HCT116 (cell line): ENCODE data around the gene GPS1. TPM values are rescaled to one million over a fixed set of nuclear protein-coding genes. Genes with fewer than 3 reads are reported as not detected.

ENCODE experiments used
- ATAC-seq: fragments of 200-7000 bp; cut with Tn5 transposase; 2 replicates; pipeline ENCODE4 v1.9.1; 2020; ENCODE audit warnings: mild to moderate bottlenecking, moderate library complexity
- BruUV-seq: library from RNA; stranded (reverse); fragments of 400-500 nt; replicated peaks from 2 replicates; lab custom pipeline; 2021; lab: Mats Ljungman, UMichigan
- CTCF ChIA-PET: fragments of 300-600 bp; sonication (Branson Sonifier 250); formaldehyde crosslinking; loops from one replicate; lab custom pipeline; 2021; ENCODE audit warnings: antibody characterized with exemption; lab: Charles Lee
- POLR2A ChIA-PET: fragments of 300-600, 350-600 bp; sonication (Branson Sonifier 250); formaldehyde crosslinking; loops from one replicate; lab custom pipeline; 2021; ENCODE audit warnings: antibody characterized with exemption; lab: Charles Lee
- RAD21 ChIA-PET, 2 experiments: fragments of 300-600 bp; sonication (Branson Sonifier 250); formaldehyde crosslinking; loops; one replicate each; lab custom pipeline; 2023; ENCODE audit warnings: low total read pairs in 2 of 2; ENCODE audit not compliant: uncharacterized antibody in 2 of 2, unreplicated experiment in 2 of 2, low non-redundant PET in 1 of 2; lab: Charles Lee
- DNase-seq: peaks from one replicate; pipeline ENCODE4 v3.0.0-alpha.2; 2010; ENCODE audit warnings: low read depth, low spot score
- H2AFZ ChIP-seq: fragments of 200-600 bp; shearing (Covaris generic), sonication (generic); 2 replicates; pipeline ENCODE4 v1.6.1; 2017; ENCODE audit warnings: low read depth, mixed run types, mixed read lengths, antibody characterized with exemption, low read length; ENCODE audit not compliant: poor library complexity, severe bottlenecking
- H3K27ac ChIP-seq: 2 replicates; pipeline ENCODE4 v1.5.1; 2012; ENCODE audit warnings: low read depth, low read length
- H3K27me3 ChIP-seq: fragments of 200-600 bp; sonication (generic); 2 replicates; pipeline ENCODE4 v1.6.1; 2016; ENCODE audit warnings: mixed run types, low read length, mixed read lengths; ENCODE audit not compliant: insufficient read depth
- H3K36me3 ChIP-seq, 2 experiments: fragments of 200-500 bp in 1 of 2; fragments of 200-600 bp in 1 of 2; sonication (Bioruptor generic) in 1 of 2; sonication (generic) in 1 of 2; 2 replicates each; pipeline versions ENCODE4 v1.5.1 to v1.6.1; 2014 to 2016; ENCODE audit warnings: low read length in 2 of 2, inconsistent platforms in 1 of 2, mixed read lengths in 1 of 2, mixed run types in 1 of 2; ENCODE audit not compliant: insufficient read depth in 2 of 2, control insufficient read depth in 1 of 2
- H3K4me1 ChIP-seq, 2 experiments: fragments of 200-600 bp in 1 of 2; sonication (generic) in 1 of 2; 2 replicates each; pipeline versions ENCODE4 v1.5.1 to v1.6.1; 2012 to 2017; ENCODE audit warnings: low read length in 2 of 2, inconsistent platforms in 1 of 2, mild to moderate bottlenecking in 1 of 2, mixed read lengths in 1 of 2, mixed run types in 1 of 2, moderate library complexity in 1 of 2; ENCODE audit not compliant: insufficient read depth in 2 of 2, control insufficient read depth in 1 of 2
- H3K4me2 ChIP-seq: fragments of 200-600 bp; sonication (generic); 2 replicates; pipeline ENCODE4 v1.6.1; 2017; ENCODE audit warnings: mixed run types, low read length, mixed read lengths
- H3K4me3 ChIP-seq, 2 experiments: fragments of 200-600 bp in 1 of 2; sonication (generic) in 1 of 2; replicated peaks in 1 of 2; 2 replicates each; pipeline ENCODE4 v1.5.1; 2011 to 2016; ENCODE audit warnings: low read length in 2 of 2, control low read depth in 1 of 2, low read depth in 1 of 2, mild to moderate bottlenecking in 1 of 2, mixed read lengths in 1 of 2, mixed run types in 1 of 2
- H3K79me2 ChIP-seq: fragments of 200-600 bp; sonication (generic); 2 replicates; pipeline ENCODE4 v1.6.1; 2017; ENCODE audit warnings: mild to moderate bottlenecking, mixed run types, low read length, moderate library complexity, mixed read lengths; ENCODE audit not compliant: insufficient read depth
- H3K9ac ChIP-seq: fragments of 200-600 bp; sonication (generic); 2 replicates; pipeline ENCODE4 v1.6.1; 2016; ENCODE audit warnings: low read length, mixed read lengths
- H3K9me2 ChIP-seq: fragments of 200-600 bp; sonication (generic), shearing (Covaris generic); 2 replicates; pipeline ENCODE4 v1.6.1; 2017; ENCODE audit warnings: mixed run types, mild to moderate bottlenecking, moderate library complexity; ENCODE audit not compliant: insufficient read depth
- H3K9me3 ChIP-seq, 2 experiments: fragments of 200-500 bp in 1 of 2; fragments of 200-600 bp in 1 of 2; sonication (Bioruptor generic) in 1 of 2; sonication (generic) in 1 of 2; 2 replicates each; pipeline ENCODE4 v1.6.1; 2014 to 2017; ENCODE audit warnings: low read length in 2 of 2, mixed read lengths in 2 of 2, inconsistent platforms in 1 of 2, low read depth in 1 of 2, mild to moderate bottlenecking in 1 of 2, mixed run types in 1 of 2, moderate library complexity in 1 of 2; ENCODE audit not compliant: control insufficient read depth in 1 of 2, insufficient read depth in 1 of 2
- H4K20me1 ChIP-seq: fragments of 200-600 bp; sonication (generic), shearing (Covaris generic); 2 replicates; pipeline ENCODE4 v1.6.1; 2017; ENCODE audit warnings: mixed run types, mild to moderate bottlenecking, moderate library complexity; ENCODE audit not compliant: insufficient read depth
- ATF3 ChIP-seq: IDR thresholded peaks from 2 replicates; pipeline ENCODE4 v1.6.1; 2012
- CTCF ChIP-seq, 3 experiments: fragments of 200-600 bp in 1 of 3; sonication (generic) in 1 of 3; IDR thresholded peaks in 2 of 3; conservative IDR thresholded peaks in 1 of 3; 2 replicates each; pipeline ENCODE4 v1.5.1; 2012 to 2017; ENCODE audit warnings: low read depth in 2 of 3, low read length in 2 of 3, antibody characterized with exemption in 1 of 3, borderline replicate concordance in 1 of 3, control low read depth in 1 of 3, mild to moderate bottlenecking in 1 of 3, mixed read lengths in 1 of 3, mixed run types in 1 of 3, moderate library complexity in 1 of 3; ENCODE audit not compliant: insufficient read depth in 1 of 3
- ELF1 ChIP-seq: IDR thresholded peaks from 2 replicates; pipeline ENCODE4 v1.6.1; 2012; ENCODE audit warnings: low read depth, borderline replicate concordance
- FOSL1 ChIP-seq: IDR thresholded peaks from 2 replicates; pipeline ENCODE4 v1.6.1; 2012; ENCODE audit warnings: low read depth
- MAX ChIP-seq: IDR thresholded peaks from 2 replicates; pipeline ENCODE4 v1.6.1; 2012
- RAD21 ChIP-seq: IDR thresholded peaks from 2 replicates; pipeline ENCODE4 v1.6.1; 2012; ENCODE audit warnings: low read depth, mild to moderate bottlenecking
- REST ChIP-seq: IDR thresholded peaks from 2 replicates; pipeline ENCODE4 v1.6.1; 2012; ENCODE audit warnings: low read depth
- SIN3A ChIP-seq: IDR thresholded peaks from 2 replicates; pipeline ENCODE4 v1.6.1; 2012; ENCODE audit warnings: low read depth
- TCF7L2 ChIP-seq: IDR thresholded peaks from 2 replicates; pipeline ENCODE4 v1.7.0; 2011; ENCODE audit warnings: borderline replicate concordance, inconsistent platforms; ENCODE audit not compliant: insufficient read depth, insufficient read length; ENCODE audit errors: extremely low read depth
- ZBTB33 ChIP-seq: IDR thresholded peaks from 2 replicates; pipeline ENCODE4 v1.6.1; 2011; ENCODE audit warnings: mild to moderate bottlenecking, low read length, moderate library complexity; ENCODE audit not compliant: insufficient replicate concordance; ENCODE audit errors: extremely low read depth
- ZFX ChIP-seq: fragments of 450-650 bp; IDR thresholded peaks from 2 replicates; pipeline ENCODE4 v1.6.1; 2017
- ZNF274 ChIP-seq: fragments of 200-500 bp; sonication (Bioruptor generic); IDR thresholded peaks from 2 replicates; pipeline ENCODE4 v1.6.1; 2014; ENCODE audit warnings: mild to moderate bottlenecking, low read depth, low read length, inconsistent platforms
- intact Hi-C: fragments of 100-400 bp; cut with micrococcal nuclease; formaldehyde crosslinking; loops from 2 replicates; pipeline ENCODE4 v1.10.0; 2022
- total RNA-seq: library from RNA; stranded (reverse); gene quantifications from one replicate; pipeline ENCODE4 v1.2.1, GENCODE V29; 2021; ENCODE audit not compliant: unreplicated experiment

GPS1 gene
- total RNA-seq, 1 experiment from 2014 or later, result 205 TPM

- intact Hi-C loops, result no loop called here
- no peaks in the 10 kb centered on the region for H3K27me3 ChIP-seq
- H3K4me1 ChIP-seq, result peaks cover 14 to 39% of the 10 kb centered on the region in 2 experiments; a peak in 3 of 4 replicates
- TF ChIP-seq FOSL1 (no peak), ZFX (no peak), ZBTB33 (no peak), TCF7L2 (no peak), MAX (no peak), REST (no peak), CTCF (IDR thresholded peaks at IDR 0.05 in 2 of 3, conservative IDR thresholded peaks at IDR 0.05 in 1 of 3; ENCODE audit: borderline replicate concordance in 1 of 3, insufficient read depth in 1 of 3, low read depth in 2 of 3, low read length in 2 of 3) (no peak), ZNF274 (no peak), SIN3A (no peak), ATF3 (no peak), ELF1 (no peak), RAD21 (no peak)
- H3K27ac ChIP-seq, result peak overlapping the region; percentile 7; the same call in 1 of the 2 replicates
- H3K79me2 ChIP-seq, result peaks cover 15% of the 10 kb centered on the region; the same call in 1 of the 2 replicates
- ChIA-PET RAD21 (interaction anchor here in 1 of 2 experiments (0.6 to 0.9 kb wide), 2 partner anchors 69 to 322 kb away, joined by 3 read pairs; no protein-coding TSS in a partner anchor), POLR2A (interaction anchor here (1.8 kb wide), 1 partner anchor 9 kb away, joined by 4 read pairs; the partner anchor contains the start of gene DCXR), CTCF (interaction anchor here (1.2 to 3.0 kb wide), 2 partner anchors 8 to 9 kb away, joined by 5 to 39 read pairs; partner anchors contain the start of genes CENPX, DCXR and LRRC45)
- H2AFZ ChIP-seq, result no peak overlapping the region
- H3K4me3 ChIP-seq, result no peak overlapping the region
- no peak for DNase-seq
- no peak overlapping the region for H3K4me2 ChIP-seq
- no peaks in the 10 kb centered on the region for H3K9me2 ChIP-seq
- no peaks in the 10 kb centered on the region for H3K9me3 ChIP-seq
- no peaks in the 10 kb centered on the region; a peak in 1 of 4 replicates for H3K36me3 ChIP-seq
- H4K20me1 ChIP-seq, result no peaks in the 10 kb centered on the region
- H3K9ac ChIP-seq, result no peak overlapping the region
- no peak for ATAC-seq
- no TSS peak for BruUV-seq
Measured at GRCh38 chr17:82028966-82029365, 22.7 kb upstream of the GPS1 start.
